ENCODE results near the gene ZNF605.
A peak's percentile ranks its signal among the peaks of the same experiment; 100 is the strongest.

The ZNF605 gene

GRCh38 chr12:132955094-132956010, 754 bp downstream of the ZNF605 start:
- no peaks in the 10 kb centered on the region for H3K27me3 ChIP-seq (ENCODE audit: insufficient read depth, poor library complexity, severe bottlenecking)
- peak overlapping the region; percentile 70 for H3K4me3 ChIP-seq (replicated peaks; ENCODE audit: insufficient read depth, low read length)
- DNase-seq (ENCODE audit: low read depth in 1 of 2, low spot score in 1 of 2) = peak; percentile 16 to 35
- TF ChIP-seq GABPA (IDR thresholded peaks at IDR 0.05; ENCODE audit: low read depth) (no peak), REST (IDR thresholded peaks at IDR 0.05; ENCODE audit: insufficient replicate concordance, low read depth) (no peak), POLR2AphosphoS5 (IDR thresholded peaks at IDR 0.05; ENCODE audit: low read depth) (no peak), CTCF (IDR thresholded peaks at IDR 0.05; ENCODE audit: insufficient read depth, low read length) (no peak), SPI1 (IDR thresholded peaks at IDR 0.05; ENCODE audit: borderline replicate concordance, low read depth) (no peak)
- H3K27ac ChIP-seq (replicated peaks) = peak overlapping the region; percentile 72

GRCh38 chr12:132954471-132955048, 1.5 kb downstream of the ZNF605 start:
- Histone ChIP-seq H3K4me3 (replicated peaks; ENCODE audit: insufficient read depth, low read length) (no peak overlapping the region), H3K27ac (replicated peaks) (no peak overlapping the region), H3K27me3 (ENCODE audit: insufficient read depth, poor library complexity, severe bottlenecking) (no peaks in the 10 kb centered on the region)
- no peak for TF ChIP-seq CTCF (IDR thresholded peaks at IDR 0.05; ENCODE audit: insufficient read depth, low read length)
- TF ChIP-seq SPI1 (IDR thresholded peaks at IDR 0.05; ENCODE audit: borderline replicate concordance, low read depth) = no peak
- no peak for TF ChIP-seq GABPA (IDR thresholded peaks at IDR 0.05; ENCODE audit: low read depth)
- no peak for TF ChIP-seq REST (IDR thresholded peaks at IDR 0.05; ENCODE audit: insufficient replicate concordance, low read depth)
- TF ChIP-seq POLR2AphosphoS5 (IDR thresholded peaks at IDR 0.05; ENCODE audit: low read depth) = no peak
- no peak for DNase-seq (ENCODE audit: low read depth in 1 of 2, low spot score in 1 of 2)

GRCh38 chr12:132953771-132954170, 2.3 kb downstream of the ZNF605 start:
- Histone ChIP-seq H3K27ac (replicated peaks) (no peak overlapping the region), H3K4me3 (replicated peaks; ENCODE audit: insufficient read depth, low read length) (no peak overlapping the region), H3K27me3 (ENCODE audit: insufficient read depth, poor library complexity, severe bottlenecking) (no peaks in the 10 kb centered on the region)
- DNase-seq (ENCODE audit: low read depth in 1 of 2, low spot score in 1 of 2) = no peak
- TF ChIP-seq POLR2AphosphoS5 (IDR thresholded peaks at IDR 0.05; ENCODE audit: low read depth) (no peak), CTCF (IDR thresholded peaks at IDR 0.05; ENCODE audit: insufficient read depth, low read length) (no peak), GABPA (IDR thresholded peaks at IDR 0.05; ENCODE audit: low read depth) (no peak), SPI1 (IDR thresholded peaks at IDR 0.05; ENCODE audit: borderline replicate concordance, low read depth) (no peak), REST (IDR thresholded peaks at IDR 0.05; ENCODE audit: insufficient replicate concordance, low read depth) (no peak)

All from HL-60 (cell line).